A549 treated with RU486 at 1 μM for 4 hours (cell line): Measurements from ENCODE around the gene SRRM2. TPM values are rescaled to one million over a fixed set of nuclear protein-coding genes. Genes with fewer than 3 reads are reported as not detected.

Source experiments
- total RNA-seq: library from RNA; stranded (reverse); fragments of 200-300 nt; extraction: Qiagen RNA extraction; gene quantifications from 5 replicates; pipeline ENCODE4 v1.2.3, GENCODE V29; 2022; ENCODE audit warnings: low read depth

Gene SRRM2
- 279 to 431 TPM (median 392 TPM) in 5 replicates for total RNA-seq

GRCh38 chr16:2752035-2752849 lies at the start of gene SRRM2:
Gene SRRM2 (plus strand): TSS chr16:2752638. CDS start chr16:2756365, 3,727 bp downstream.

GRCh38 chr16:2720064-2720457 lies 32.4 kb upstream of the SRRM2 start, which contains the start of gene PRSS27:
Gene PRSS27 (minus strand): TSS chr16:2720224. CDS start chr16:2720160, 64 bp downstream.

GRCh38 chr16:2777231-2777902 lies 24.9 kb downstream of the SRRM2 start, which contains the start of gene ELOB:
Gene ELOB (minus strand): TSS chr16:2777280. CDS start chr16:2777239, 41 bp downstream.

GRCh38 chr16:2787406-2787805 lies 35.0 kb downstream of the SRRM2 start, which contains the start of gene PRSS33:
Gene PRSS33 (minus strand): TSS chr16:2787560. CDS start chr16:2786547, 1,013 bp downstream.

GRCh38 chr16:2816751-2817339 lies 64.4 kb downstream of the SRRM2 start, which contains the start of gene PRSS21:
Gene PRSS21 (plus strand): TSS chr16:2817237. CDS start chr16:2817269, 32 bp downstream.

Other genes with a start within 250 kb of the SRRM2 start
- 133 to 299 TPM (median 268 TPM) in 5 replicates for gene ATP6V0C, start 238.7 kb upstream of the SRRM2 start, total RNA-seq
- 12.5 to 27.5 TPM (median 23.9 TPM) in 5 replicates for gene AMDHD2, start 232.3 kb upstream of the SRRM2 start, total RNA-seq
- not detected in 5 replicates for gene CEMP1, start 221.2 kb upstream of the SRRM2 start, total RNA-seq
- 15.7 to 21.6 TPM (median 20.2 TPM) in 5 replicates for gene PDPK1, start 214.6 kb upstream of the SRRM2 start, total RNA-seq
- gene KCTD5, start 70.1 kb upstream of the SRRM2 start, total RNA-seq: 35.2 to 46.3 TPM (median 45.8 TPM) in 5 replicates
- 0.77 to 1.8 TPM (median 1.5 TPM) in 5 replicates for gene PRSS27, start 32.4 kb upstream of the SRRM2 start, total RNA-seq
- gene ELOB, start 24.6 kb downstream of the SRRM2 start, total RNA-seq: 436 to 538 TPM (median 483 TPM) in 5 replicates
- 0.09 TPM in 1 of 5 replicates, not detected in the others for gene PRSS33, start 34.9 kb downstream of the SRRM2 start, total RNA-seq
- not detected in 5 replicates for gene PRSS41, start 45.8 kb downstream of the SRRM2 start, total RNA-seq
- 0.21 to 0.30 TPM in 2 of 5 replicates, not detected in the others for gene PRSS21, start 64.6 kb downstream of the SRRM2 start, total RNA-seq
- 0.73 to 1.3 TPM (median 0.93 TPM) in 5 replicates for gene ZG16B, start 77.7 kb downstream of the SRRM2 start, total RNA-seq
- 1.6 to 3.1 TPM (median 2.2 TPM) in 5 replicates for gene PRSS22, start 105.5 kb downstream of the SRRM2 start, total RNA-seq
- gene FLYWCH2, start 130.6 kb downstream of the SRRM2 start, total RNA-seq: 45.9 to 60.3 TPM (median 51.6 TPM) in 5 replicates
- 19.5 to 28.3 TPM (median 27.5 TPM) in 5 replicates for gene FLYWCH1, start 159.3 kb downstream of the SRRM2 start, total RNA-seq
- 1.3 to 2.4 TPM (median 2.3 TPM) in 5 replicates for gene KREMEN2, start 211.6 kb downstream of the SRRM2 start, total RNA-seq
- 28.8 to 45.8 TPM (median 37.2 TPM) in 5 replicates for gene PAQR4, start 216.7 kb downstream of the SRRM2 start, total RNA-seq
- 57.5 to 96.6 TPM (median 92.5 TPM) in 5 replicates for gene PKMYT1, start 227.8 kb downstream of the SRRM2 start, total RNA-seq